Superior temporal gyrus (tissue), 1 donor: ENCODE results near the gene RNF217.
"Not testable (repeated sequence)": the region's sequence is repeated elsewhere in the genome, so short reads cannot be mapped to it uniquely, and the experiment has no call there.

Source experiments
- DNase-seq: peaks from one replicate; pipeline ENCODE4 v3.0.0-alpha.2; 2016; ENCODE audit errors: extremely low spot score

Gene RNF217

DNA sequence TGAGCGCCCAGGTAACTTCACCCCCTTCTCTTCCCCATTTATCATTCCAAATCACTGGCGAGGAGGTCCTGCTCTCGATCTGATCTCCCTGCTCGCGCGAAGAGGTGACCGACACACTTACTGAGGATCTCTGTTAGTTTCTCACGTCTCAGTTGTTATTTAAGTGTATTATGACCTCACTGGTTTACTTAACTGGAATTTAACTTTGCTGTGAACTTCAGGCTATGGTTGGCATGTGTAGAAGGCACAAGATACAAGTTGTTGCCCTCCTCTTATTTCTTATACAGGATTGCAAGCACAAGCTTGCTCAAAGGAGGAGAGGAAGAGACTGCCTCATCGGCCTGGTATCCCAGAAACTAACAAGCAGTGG is 1.2 kb downstream of the RNF217 start:
- peak; percentile 72 for DNase-seq

DNA sequence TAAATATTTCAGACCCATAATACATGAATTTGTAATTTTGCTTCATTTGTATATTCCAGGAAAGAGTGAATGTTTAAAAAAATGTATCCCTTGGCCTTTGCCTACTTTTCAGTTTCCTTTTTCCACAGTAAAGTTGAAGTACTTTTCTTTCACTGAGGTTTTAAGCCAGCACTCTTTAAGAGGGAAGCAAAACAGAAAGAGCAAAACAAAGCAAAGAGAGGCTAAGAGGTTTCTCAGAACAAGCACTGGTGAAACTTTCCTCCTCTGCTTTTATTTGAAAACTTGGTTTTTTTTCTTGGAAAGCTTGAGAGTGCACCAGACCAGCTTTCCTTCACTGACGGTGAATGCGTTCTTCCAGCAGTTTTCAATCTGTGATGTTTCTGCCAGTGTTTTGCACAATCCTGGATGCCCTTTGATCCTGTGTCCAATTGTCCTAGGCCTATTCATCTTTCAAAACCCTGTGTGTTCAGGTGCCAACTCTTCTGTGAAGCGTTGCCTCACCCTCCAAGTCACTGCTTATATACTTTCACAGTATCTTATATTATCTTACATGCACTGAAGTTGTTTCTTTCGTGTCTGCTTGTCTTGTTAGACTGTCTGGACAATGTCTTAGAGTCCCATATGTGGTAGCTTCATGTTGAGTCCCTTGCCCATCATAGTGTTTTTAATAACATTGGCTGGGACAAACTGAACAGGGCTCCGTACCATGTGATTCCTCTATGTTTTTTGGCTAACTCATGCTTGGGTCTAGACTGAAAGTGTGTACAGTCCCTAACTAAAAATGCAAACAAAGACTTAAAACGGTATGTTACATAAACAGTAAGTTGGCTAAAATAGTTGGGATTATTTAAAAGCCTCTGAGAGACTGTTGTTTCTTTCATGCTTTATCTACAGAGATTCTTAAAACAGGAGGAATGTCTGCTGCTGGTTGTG is 1.9 kb downstream of the RNF217 start:
- peak; percentile 72 for DNase-seq

DNA sequence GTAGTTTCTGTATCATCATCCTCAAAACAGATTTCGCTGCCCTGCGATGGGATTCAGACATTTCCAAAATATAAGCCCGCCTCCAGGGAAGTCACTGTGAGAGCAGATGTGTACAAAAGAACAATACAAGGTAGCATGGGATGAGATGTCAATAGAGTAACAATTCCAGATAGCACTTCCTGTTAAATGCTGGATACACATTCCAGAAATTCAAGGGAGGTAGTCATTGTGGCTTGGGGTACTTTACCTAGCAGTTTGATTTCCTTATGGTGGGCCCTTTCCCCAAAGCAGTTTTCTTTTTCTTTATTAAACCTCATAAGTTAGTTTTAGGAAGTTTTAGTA is 2.5 kb downstream of the RNF217 start:
- DNase-seq = no peak

DNA sequence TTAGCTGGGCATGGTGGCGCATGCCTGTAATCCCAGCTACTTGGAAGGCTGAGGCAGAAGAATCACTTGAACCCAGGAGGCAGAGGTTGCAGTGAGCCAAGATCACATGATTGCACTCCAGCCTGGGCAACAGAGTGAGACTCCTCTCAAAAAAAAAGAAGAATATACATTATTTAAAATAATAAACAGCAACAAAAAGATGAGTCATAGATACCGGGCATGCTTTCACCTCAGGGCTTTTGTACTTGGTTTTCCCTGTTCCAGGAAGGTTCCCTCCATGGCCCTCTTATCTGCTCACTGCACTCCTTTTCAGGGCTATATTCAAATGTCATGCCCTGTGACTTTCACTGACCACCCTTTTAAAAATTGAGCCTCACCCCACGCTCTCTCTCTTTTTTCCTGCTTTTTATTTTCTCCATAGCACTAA is 3.2 kb downstream of the RNF217 start:
- DNase-seq = not testable (repeated sequence)

DNA sequence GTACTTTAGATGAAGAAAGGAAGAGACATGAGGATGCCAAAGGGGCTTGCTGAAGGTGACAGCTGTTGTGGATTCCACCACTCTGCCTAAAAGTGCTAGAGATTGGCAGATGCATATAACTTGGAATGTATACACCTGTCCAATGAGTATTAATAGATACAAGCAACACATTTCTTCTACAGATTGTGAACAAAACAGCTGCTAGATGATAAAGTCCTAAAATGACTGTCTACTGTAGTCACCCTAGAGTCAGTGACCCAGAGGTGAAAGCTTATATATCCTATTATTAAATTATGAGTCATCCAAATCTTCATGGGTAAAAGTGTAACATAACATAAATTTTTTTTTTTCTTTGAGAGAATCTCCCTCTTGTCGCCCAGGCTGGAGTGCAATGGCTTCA is 5.2 kb downstream of the RNF217 start:
- no peak for DNase-seq

DNA sequence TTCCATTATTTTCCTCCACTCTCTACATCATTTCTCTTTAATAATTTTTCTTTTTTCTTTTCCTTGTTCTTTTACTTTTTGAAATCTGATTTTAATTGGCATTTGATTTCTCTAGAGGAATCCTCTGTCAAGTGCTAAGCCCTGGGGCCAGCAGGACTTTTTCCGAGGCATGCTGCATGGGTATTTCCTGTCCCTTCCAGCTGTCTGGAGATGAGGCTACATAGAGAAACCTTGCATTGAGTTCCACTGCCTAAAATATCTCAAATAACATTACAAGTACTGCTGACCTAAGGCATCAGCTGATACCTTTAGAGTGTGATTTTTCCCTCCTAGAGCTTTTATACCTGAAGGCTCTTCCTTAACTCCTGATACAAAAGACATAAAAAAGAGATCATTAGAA is 6.2 kb downstream of the RNF217 start:
- DNase-seq = no peak

DNA sequence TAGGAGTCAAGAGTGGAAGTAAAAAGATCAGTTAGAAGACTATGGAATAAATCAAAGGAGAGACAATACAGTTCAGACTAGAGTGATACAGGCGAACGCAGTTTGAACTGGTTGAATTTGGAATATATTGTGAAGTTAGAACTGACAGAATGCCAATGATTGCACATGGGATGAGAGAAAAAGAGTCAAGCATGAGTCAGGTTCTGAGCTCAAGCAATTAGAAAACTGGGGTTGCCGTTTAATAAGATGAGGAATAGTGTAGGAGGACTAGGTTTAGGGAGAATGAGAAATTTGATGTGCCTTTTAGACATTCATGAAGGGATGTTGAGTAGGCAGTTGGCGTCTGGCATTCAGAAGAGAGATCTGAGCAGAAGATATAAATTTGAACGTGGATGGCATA is 8.0 kb downstream of the RNF217 start:
- no peak for DNase-seq

DNA sequence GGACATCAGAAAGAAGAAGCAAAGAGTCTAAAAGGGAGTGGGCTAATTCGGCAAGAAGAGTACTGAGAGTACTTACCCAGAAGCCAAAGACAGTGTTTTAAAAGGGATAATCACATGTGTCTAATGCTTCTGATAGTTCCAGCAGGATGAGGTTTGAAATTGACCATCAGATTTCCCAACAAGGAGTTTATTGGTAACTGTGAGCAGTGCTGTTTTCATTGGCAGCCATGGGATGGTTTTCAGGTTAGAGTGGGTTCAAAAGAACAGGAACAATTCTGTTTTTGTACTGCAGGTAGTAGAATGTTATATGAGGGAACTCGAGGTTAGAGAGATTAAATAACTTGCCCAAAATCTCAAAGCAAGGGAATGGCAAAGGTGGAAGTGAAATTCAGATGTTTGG is 8.5 kb downstream of the RNF217 start:
- no peak for DNase-seq

DNA sequence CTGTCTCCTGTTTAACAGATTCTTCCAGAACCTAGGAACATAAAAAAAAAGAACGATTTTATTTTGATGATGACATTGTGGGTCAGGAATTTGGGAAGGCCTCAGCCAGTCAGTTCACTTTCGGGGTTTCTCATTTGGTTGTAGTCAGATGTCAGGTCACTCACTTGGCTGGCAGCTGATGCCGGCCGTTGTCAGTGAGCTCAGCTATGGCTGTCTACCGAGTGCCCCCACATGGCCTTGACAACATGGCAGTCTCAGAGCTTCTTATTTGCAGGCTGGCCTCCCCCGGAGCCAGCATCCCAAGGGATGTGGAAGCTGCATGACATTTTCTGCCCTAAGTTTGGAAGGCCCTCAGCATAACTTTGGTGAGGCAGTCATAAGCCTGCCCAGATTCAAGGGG is 11.5 kb downstream of the RNF217 start:
- DNase-seq = no peak

DNA sequence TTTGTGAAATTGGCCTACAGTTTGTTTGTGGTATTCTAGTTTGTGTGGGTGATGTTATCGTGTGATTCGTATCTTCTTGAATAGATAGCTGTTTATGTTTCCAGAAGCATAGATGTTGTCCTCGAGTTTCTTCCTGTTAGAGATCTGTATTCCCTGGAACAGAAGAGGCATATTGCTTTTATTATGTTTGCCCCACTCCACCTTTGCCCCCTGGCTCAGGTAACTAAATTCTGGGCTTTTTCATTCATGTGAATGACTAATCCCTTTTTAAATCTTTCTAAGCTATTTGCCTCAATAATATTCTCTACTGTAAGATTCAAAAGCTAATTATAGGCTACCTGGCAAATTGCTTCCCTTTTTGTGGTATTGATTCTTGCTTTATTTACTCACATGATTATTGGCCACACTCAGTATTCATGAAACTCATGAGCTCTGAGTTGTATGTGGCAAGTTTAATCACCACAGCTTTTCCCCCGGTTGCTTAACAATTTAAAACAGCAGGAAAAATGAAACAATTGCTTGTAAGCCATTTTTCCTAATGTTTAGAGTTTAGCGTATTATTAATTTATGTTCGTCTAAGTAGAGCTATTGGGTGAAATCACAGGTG is 12.6 kb downstream of the RNF217 start:
- DNase-seq = no peak

DNA sequence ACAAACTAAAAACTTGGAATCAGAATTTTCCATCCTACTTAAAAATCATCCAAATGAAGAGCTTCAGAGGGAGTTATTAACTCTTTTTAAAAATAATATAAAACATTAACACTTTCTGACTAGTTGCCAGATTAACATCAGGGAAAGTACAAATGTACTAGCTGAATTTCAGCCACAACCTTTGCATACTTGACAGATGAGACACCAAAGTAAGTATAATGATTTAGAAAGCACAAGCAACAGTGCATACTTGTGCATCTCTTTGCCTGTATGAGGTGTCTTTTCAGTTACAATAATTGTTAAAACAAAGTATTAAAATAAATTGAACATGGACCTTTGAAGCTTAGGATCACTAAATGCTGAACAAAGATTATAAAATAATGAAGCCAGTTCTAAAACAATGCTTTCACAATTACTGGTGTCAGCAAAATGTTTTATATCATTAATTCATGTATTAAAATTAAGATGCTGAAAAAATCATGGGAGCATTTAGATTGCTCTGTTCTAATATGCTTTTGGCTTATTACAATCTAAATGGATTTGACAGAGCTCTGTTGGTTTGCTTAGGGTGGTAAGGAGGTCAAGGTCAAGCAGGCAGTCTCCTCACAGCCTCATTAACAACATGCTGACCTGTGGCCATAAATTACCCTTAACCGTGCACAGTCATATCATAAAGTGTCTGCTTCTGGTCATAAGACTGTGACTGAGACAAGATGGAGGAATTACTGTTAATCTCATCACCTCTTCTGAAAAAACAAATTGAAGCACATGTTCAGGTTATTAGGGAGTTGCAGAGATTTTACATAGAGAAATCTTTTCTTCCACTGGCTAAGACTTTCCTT is 15.1 kb downstream of the RNF217 start:
- DNase-seq = no peak

DNA sequence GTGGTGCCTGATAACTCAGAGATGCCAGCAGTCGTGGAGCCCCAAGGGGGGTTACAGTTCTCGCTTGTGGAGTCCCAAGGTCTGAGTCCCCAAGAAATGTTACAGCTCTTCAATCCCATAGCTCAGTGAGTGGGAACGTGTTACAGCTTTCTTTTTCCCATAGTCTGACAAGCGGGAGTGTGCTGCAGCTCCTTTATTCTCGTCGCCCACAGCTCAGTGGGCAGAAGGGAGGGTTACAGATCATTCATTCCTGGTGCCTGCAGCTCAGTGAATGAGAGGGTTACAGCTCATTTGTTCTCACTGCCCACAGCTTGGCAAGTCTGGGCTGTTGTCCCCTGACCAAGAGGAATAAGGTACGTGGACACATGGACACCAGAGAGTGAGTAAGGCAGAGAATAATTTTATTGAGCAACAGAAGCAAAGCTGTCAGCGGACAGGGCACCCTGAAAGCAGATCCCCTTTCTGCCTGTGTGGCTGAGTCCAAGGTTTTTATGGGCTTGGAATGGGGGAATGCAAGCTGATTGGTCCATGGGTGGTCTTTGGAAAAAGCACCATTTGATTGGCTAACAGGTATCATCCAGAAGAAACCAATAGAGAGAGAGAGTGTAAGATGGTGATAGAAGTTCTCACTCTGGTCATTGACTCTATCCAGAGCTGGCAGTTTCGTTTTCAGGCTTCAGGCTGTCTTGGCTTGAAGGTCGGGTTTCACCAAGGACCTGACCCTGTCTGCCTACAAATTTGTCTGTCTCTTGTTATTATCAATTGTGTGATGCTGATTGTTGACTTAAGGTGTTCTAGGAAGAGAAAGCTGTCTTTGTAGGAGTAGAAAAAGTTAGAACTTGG is 16.4 kb downstream of the RNF217 start:
- no peak for DNase-seq

DNA sequence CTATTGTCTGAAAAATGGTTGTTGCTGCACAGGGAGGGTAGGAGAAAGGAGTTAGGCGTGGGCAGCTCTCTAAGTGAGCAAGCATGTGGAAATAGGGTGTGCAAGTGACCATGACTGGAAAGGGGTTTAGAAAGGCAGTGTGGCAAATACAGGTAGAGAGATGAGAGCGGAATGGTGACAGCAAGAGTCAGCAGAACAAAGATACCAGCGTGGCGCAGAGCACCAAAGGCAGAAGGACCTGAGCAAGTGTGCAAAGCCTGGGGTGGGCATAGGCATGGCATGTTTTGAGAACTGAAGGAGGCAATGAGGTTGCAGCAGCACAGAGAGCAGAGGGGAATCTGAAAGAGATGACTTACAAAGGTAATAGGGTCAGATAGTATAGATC is 17.0 kb downstream of the RNF217 start:
- no peak for DNase-seq

DNA sequence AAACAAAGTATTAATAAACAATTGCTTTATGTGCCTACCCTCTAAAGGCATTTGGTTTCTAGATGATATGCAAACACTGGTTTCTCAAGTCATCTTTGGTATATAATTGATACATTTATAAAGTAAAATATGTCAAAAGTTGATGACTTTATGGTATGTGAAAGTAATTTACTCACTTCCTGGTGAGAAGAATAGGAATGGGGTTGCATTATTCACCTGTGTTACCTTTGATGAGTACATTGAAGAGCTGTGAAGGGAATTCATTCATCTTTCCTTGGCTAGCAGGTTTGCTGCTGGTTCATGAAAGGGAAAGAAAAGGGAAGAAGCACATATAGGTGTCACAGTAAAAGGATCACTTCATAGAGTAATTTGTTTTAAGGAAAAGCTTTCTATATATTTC is 20.4 kb downstream of the RNF217 start:
- DNase-seq = no peak

DNA sequence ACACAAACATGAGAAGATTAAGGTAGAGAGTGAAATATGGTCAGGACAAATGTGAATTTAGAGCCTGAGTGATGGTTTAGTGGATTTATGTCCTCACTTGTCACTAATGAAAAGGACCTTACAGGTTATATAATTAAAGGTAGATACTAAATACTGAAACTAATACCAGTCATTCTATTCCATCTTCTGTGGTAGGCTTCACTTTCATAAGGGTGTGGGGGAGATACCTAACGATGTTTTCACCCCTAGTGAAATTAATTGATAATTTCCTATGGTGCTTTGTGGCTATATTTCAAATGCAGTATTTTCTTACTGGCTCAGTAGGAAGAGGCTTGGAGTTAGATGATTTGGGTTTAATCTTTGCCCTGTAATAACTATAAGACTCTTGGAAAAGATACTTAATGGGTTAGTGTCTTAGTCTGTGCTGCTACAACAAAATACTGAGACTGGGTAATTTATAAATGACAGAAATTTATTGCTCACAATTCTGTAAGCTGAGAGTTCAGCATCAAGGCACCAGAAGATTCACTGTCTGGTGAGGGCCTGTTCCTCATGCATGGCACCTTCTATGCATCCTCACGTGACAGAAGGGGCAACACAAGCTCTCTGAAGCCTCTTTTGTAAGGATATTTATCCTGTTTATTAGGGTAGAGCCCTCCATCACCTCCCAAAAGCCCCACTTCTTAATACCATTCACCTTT is 21.3 kb downstream of the RNF217 start:
- DNase-seq = no peak

DNA sequence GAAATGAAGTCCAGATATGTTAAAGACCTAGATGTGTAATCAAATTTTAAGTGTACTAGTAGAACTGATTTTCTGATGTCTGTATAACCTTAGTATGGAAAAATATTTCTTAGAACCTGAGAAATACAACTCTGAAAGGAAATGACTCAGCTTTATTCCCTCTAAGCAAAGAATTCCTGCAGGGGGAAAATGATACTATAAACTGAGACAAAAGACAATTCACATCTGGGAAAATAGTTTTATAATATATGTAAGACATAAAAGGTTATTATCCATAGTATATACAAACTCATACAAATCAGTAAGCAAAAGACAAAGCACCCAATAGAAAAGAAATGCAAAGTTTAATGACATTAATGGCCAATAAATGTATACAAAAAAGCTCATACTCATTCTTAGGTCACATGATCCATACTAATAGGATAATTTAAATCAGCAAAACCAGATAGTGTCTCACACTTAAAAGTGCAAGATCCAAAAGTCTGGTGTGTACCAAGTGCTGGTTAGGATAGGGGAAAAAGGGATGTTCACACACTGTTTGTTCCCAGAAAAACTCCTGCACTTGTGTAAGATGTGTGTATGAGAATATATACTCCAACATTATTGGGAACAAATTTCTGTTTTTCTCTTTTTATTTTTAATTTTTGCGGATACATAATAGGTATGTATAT is 22.6 kb downstream of the RNF217 start:
- no peak for DNase-seq

DNA sequence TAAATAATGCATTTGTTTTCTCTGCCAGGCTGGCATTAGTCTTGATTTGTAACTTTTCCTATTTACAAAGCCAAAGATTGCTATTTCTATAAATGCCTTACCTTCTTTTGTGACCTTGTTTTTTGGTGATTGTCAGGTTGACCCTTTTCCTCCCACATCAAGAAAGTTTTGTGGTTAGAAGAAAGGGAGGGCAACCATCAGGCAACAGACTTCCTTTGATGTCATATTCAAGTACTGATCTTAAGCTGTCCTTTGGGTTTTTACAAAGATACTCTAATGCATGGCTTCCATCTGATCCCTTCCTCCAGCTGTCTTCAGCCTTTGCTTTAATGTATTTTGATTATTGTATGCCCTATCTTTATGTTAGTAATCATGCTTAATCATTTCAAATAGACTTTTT is 23.9 kb downstream of the RNF217 start:
- no peak for DNase-seq

DNA sequence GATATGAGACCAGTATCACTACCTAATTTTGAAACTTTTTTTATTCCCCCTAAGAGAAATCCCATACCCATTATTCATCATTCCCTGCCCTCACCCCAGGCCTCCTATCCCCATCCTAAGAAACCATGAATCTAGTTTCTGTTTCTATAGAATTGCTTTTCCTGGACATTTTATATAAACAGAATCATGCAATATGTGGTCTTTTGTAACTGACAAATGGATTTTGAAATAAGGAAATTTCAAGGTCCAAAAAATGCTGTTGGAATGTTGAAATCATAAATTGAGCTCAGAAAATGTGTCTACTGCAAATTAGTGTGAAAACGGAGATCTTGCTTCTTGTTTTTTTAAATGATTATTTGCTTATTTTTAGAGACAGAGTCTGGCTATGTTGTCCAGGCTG is 25.1 kb downstream of the RNF217 start:
- DNase-seq = no peak

DNA sequence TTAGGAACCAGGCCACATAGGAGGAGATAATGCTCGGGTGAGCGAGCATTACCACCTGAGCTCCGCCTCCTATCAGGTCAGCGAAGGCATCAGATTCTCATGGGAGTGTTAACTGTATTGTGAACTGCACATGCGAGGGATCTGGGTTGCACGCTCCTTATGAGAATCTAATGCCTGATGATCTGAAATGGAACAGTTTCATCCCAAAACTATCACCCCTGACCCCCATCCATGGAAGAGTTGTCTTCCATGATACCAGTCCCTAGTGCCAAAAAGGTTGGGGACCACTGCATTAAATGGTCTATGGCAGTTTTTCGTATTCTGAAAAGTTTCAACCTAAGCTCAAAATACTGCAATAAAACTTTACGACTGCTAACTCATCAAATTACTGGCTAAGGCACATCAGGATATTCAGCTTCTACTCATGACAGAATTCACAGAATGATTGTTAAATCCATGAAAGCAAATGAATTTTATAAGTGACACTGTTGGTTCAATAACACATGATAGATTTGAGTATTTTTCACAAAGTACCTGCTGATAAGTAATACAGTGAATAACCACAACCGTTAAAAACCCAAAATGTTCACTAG is 25.9 kb downstream of the RNF217 start:
- DNase-seq = no peak
